ENCODE results near the gene CHMP4A. TPM values are rescaled to one million over a fixed set of nuclear protein-coding genes. Genes with fewer than 3 reads are reported as not detected.
A peak's percentile ranks its signal among the peaks of the same experiment; 100 is the strongest.
"Not testable (repeated sequence)": the region's sequence is repeated elsewhere in the genome, so short reads cannot be mapped to it uniquely, and the experiment has no call there.

Gene CHMP4A
- total RNA-seq, 1 experiment from 2014 or later, result 66.9 TPM

- DNase-seq (ENCODE audit: low spot score), result no peak
These were observed 33.5 kb upstream of the CHMP4A start for GRCh38 chr14:24246765-24247212.

- DNase-seq (ENCODE audit: low spot score), result not testable (repeated sequence)
These were observed 32.1 kb upstream of the CHMP4A start for GRCh38 chr14:24245350-24245749.

GRCh38 chr14:24243336-24243836 is 30.1 kb upstream of the CHMP4A start:
- no peak for DNase-seq (ENCODE audit: low spot score)

- peak; percentile 78 for DNase-seq (ENCODE audit: low spot score)
These were observed 28.6 kb upstream of the CHMP4A start for GRCh38 chr14:24241829-24242443.

GRCh38 chr14:24240110-24240918 is 27.0 kb upstream of the CHMP4A start:
- DNase-seq (ENCODE audit: low spot score), result no peak

GRCh38 chr14:24238527-24239037 is 25.3 kb upstream of the CHMP4A start:
- DNase-seq (ENCODE audit: low spot score), result no peak

- DNase-seq (ENCODE audit: low spot score), result no peak
These were observed 24.8 kb upstream of the CHMP4A start for GRCh38 chr14:24238123-24238522.

- no peak for DNase-seq (ENCODE audit: low spot score)
These were observed 24.2 kb upstream of the CHMP4A start for GRCh38 chr14:24237463-24237955.

GRCh38 chr14:24236689-24237462 is 23.6 kb upstream of the CHMP4A start:
- no peak for DNase-seq (ENCODE audit: low spot score)

GRCh38 chr14:24235804-24236688 is 22.8 kb upstream of the CHMP4A start:
- DNase-seq (ENCODE audit: low spot score), result no peak

GRCh38 chr14:24234095-24235005 is 21.1 kb upstream of the CHMP4A start:
- DNase-seq (ENCODE audit: low spot score), result no peak

- DNase-seq (ENCODE audit: low spot score), result no peak
These were observed 20.2 kb upstream of the CHMP4A start for GRCh38 chr14:24233538-24233866.

- DNase-seq (ENCODE audit: low spot score), result no peak
These were observed 19.6 kb upstream of the CHMP4A start, which contains the start of gene GMPR2 for GRCh38 chr14:24232645-24233537. Gene GMPR2, plus strand, starts transcription at chr14:24232929. Its CDS starts 325 bp downstream, at chr14:24233254.

- peak; percentile 92 for DNase-seq (ENCODE audit: low spot score)
These were observed 18.9 kb upstream of the CHMP4A start, which contains the start of gene NEDD8 for GRCh38 chr14:24232121-24232644. Gene NEDD8, minus strand, starts transcription at chr14:24232367. Its CDS starts 100 bp downstream, at chr14:24232267.

- DNase-seq (ENCODE audit: low spot score), result no peak
These were observed 18.2 kb upstream of the CHMP4A start for GRCh38 chr14:24231263-24232120.

GRCh38 chr14:24228902-24229301 is 15.6 kb upstream of the CHMP4A start:
- no peak for DNase-seq (ENCODE audit: low spot score)

- DNase-seq (ENCODE audit: low spot score), result no peak
These were observed 13.2 kb upstream of the CHMP4A start for GRCh38 chr14:24226473-24226872.

Measured in H4 (cell line).